Vagina (tissue), 2 donors: ENCODE results near the gene ORC4. TPM values are rescaled to one million over a fixed set of nuclear protein-coding genes. Genes with fewer than 3 reads are reported as not detected.

ENCODE experiments used
- DNase-seq, 2 donors: peaks; one replicate each; pipeline ENCODE4 v3.0.0-alpha.2; 2017; ENCODE audit errors: extremely low spot score in 2 of 2
- H3K27ac ChIP-seq: fragments of 200-600 bp; sonication (generic); one replicate; pipeline ENCODE4 v1.5.1; 2019
- H3K27me3 ChIP-seq: fragments of 200-600 bp; sonication (generic); one replicate; pipeline ENCODE4 v1.5.1; 2019
- H3K36me3 ChIP-seq, 2 donors: fragments of 200-600 bp; sonication (generic); one replicate each; pipeline ENCODE4 v1.5.1; 2017 to 2019
- H3K4me1 ChIP-seq: fragments of 200-600 bp; sonication (generic); one replicate; pipeline ENCODE4 v1.5.1; 2019
- H3K4me3 ChIP-seq, 2 donors: fragments of 200-600 bp; sonication (generic); 1 replicate in 1 of 2; 2 replicates in 1 of 2; pipeline ENCODE4 v1.5.1; 2016 to 2019
- H3K9me3 ChIP-seq: fragments of 200-600 bp; sonication (generic); one replicate; pipeline ENCODE4 v1.5.1; 2019
- POLR2A ChIP-seq, 2 donors: fragments of 450-650 bp; IDR thresholded peaks; one replicate each; pipeline ENCODE4 v1.6.1; 2017; ENCODE audit warnings: antibody characterized with exemption in 2 of 2, mild to moderate bottlenecking in 2 of 2, moderate library complexity in 2 of 2
- POLR2AphosphoS5 ChIP-seq, 2 donors: sonication (generic); formaldehyde crosslinking; IDR thresholded peaks; one replicate each; pipeline ENCODE4 v1.9.0; 2017; ENCODE audit warnings: antibody characterized with exemption in 2 of 2, mild to moderate bottlenecking in 2 of 2, low read depth in 1 of 2; ENCODE audit not compliant: insufficient read depth in 1 of 2
- intact Hi-C: fragments of 100-400 bp; cut with DNase I; formaldehyde crosslinking; loops from one replicate; pipeline ENCODE4 v1.15.1; 2023
- total RNA-seq: library from RNA; depleted of rRNA; stranded (reverse); fragments of >200 nt; gene quantifications from one replicate; pipeline ENCODE4 v1.2.3, GENCODE V29; 2016
- TF ChIP-seq, protein P1 (sequence below), 3 experiments: fragments of 450-650 bp in 2 of 3; fragments of 200-600 bp in 1 of 3; sonication (generic) in 1 of 3; IDR thresholded peaks; one replicate each; pipeline ENCODE4 v1.5.1; 2017 to 2019; ENCODE audit warnings: antibody characterized with exemption in 3 of 3, mild to moderate bottlenecking in 2 of 3, moderate library complexity in 2 of 3

Gene ORC4
- total RNA-seq, 1 donor from 2014 or later = 25.5 TPM

DNA sequence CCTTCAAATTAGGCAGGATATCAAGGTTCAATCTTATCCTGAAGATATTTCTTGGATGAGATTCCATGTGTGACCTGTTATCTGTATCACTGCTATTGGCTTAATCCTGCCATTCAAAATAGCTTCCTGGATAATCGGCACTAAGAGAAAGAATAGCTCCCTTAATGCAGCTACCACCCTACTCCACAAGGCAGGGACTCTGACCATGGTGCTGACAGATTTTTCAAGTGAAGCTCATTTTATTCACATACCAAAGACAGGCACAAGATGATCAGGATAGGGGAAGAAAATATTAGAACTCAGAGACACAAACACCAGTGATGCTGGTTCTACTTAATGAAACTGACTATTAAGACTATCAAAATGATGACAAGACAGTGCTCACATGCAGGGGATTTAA is 74.9 kb downstream of the ORC4 start:
- Histone ChIP-seq H3K4me1 (no peaks in the 10 kb centered on the region), H3K9me3 (no peaks in the 10 kb centered on the region), H3K4me3 (no peak overlapping the region), H3K36me3 (peaks cover 0 to 10% of the 10 kb centered on the region in 2 donors), H3K27ac (no peak overlapping the region), H3K27me3 (no peaks in the 10 kb centered on the region)
- intact Hi-C loops = loop anchor here (10.0 kb wide), 1 partner anchor 1039 kb away; no protein-coding TSS in a partner anchor
- no peak for TF ChIP-seq POLR2AphosphoS5 (IDR thresholded peaks at IDR 0.05; ENCODE audit: insufficient read depth in 1 of 2, low read depth in 1 of 2)
- TF ChIP-seq, protein P1, sequence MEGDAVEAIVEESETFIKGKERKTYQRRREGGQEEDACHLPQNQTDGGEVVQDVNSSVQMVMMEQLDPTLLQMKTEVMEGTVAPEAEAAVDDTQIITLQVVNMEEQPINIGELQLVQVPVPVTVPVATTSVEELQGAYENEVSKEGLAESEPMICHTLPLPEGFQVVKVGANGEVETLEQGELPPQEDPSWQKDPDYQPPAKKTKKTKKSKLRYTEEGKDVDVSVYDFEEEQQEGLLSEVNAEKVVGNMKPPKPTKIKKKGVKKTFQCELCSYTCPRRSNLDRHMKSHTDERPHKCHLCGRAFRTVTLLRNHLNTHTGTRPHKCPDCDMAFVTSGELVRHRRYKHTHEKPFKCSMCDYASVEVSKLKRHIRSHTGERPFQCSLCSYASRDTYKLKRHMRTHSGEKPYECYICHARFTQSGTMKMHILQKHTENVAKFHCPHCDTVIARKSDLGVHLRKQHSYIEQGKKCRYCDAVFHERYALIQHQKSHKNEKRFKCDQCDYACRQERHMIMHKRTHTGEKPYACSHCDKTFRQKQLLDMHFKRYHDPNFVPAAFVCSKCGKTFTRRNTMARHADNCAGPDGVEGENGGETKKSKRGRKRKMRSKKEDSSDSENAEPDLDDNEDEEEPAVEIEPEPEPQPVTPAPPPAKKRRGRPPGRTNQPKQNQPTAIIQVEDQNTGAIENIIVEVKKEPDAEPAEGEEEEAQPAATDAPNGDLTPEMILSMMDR (IDR thresholded peaks at IDR 0.05) = no peak
- no peak for TF ChIP-seq POLR2A (IDR thresholded peaks at IDR 0.05)
- no peak for DNase-seq

DNA sequence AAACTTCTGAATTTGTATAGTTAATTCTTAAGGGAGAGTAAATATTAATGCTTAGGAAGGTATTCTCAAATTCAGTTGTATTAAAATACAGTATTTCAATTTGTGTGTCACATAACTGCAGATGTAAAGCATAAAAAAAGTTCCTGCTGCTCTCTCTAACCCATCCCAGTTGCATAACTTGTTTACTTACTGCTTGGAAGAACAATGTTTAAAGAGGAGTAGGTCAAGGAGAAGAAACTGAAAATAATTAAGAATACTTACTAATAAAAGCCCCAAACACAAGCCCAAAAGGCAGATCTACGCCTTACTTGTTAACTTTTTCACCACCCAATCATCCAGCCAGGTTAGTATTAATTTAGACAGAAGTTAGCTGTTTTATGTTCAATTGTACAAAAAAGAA is 81.2 kb downstream of the ORC4 start:
- intact Hi-C loops = no loop called here
- no peaks in the 10 kb centered on the region for H3K9me3 ChIP-seq
- H3K4me1 ChIP-seq = no peaks in the 10 kb centered on the region
- TF ChIP-seq POLR2A (IDR thresholded peaks at IDR 0.05) = no peak
- TF ChIP-seq, protein P1 (IDR thresholded peaks at IDR 0.05) = no peak
- no peak for TF ChIP-seq POLR2AphosphoS5 (IDR thresholded peaks at IDR 0.05; ENCODE audit: insufficient read depth in 1 of 2, low read depth in 1 of 2)
- no peaks in the 10 kb centered on the region for H3K27me3 ChIP-seq
- peak overlapping the region; percentile 2 for H3K27ac ChIP-seq
- peaks cover 0 to 14% of the 10 kb centered on the region in 2 donors for H3K36me3 ChIP-seq
- H3K4me3 ChIP-seq = no peak overlapping the region
- DNase-seq = no peak

DNA sequence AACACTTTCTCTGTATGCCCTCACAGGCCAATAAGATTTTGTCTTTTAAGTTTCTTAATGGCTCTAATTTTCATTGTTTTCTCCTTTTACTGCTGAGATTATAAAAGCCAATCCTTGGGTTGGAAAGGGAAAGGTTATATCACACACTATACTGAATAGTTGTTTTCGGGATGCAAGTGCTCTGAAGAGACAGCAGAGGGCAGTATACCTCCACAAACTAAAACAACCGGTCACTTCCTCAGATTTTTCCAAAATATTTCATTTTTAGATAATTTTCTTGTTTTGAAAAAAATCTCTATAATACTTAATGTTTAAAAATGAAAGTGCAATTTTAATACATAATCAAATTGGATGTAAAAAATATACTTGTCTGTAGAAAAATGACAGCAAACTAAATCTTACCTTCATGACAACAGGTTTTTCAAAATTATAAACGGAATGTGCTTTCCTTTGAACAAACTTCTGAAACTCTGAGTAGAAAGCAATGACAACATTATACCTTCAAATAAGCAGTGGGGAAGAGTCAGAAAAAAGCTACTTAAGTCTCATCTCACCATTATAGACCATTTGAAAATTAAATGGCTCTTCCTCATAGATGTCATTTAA is 82.7 kb downstream of the ORC4 start:
- H3K9me3 ChIP-seq = no peaks in the 10 kb centered on the region
- peaks cover 0 to 14% of the 10 kb centered on the region in 2 donors for H3K36me3 ChIP-seq
- intact Hi-C loops = no loop called here
- H3K27me3 ChIP-seq = no peaks in the 10 kb centered on the region
- TF ChIP-seq, protein P1 (IDR thresholded peaks at IDR 0.05) = peak; percentile 69 to 78 (median 73)
- TF ChIP-seq POLR2A (IDR thresholded peaks at IDR 0.05) = no peak
- no peak overlapping the region for H3K27ac ChIP-seq
- no peaks in the 10 kb centered on the region for H3K4me1 ChIP-seq
- no peak overlapping the region for H3K4me3 ChIP-seq
- no peak for DNase-seq

DNA sequence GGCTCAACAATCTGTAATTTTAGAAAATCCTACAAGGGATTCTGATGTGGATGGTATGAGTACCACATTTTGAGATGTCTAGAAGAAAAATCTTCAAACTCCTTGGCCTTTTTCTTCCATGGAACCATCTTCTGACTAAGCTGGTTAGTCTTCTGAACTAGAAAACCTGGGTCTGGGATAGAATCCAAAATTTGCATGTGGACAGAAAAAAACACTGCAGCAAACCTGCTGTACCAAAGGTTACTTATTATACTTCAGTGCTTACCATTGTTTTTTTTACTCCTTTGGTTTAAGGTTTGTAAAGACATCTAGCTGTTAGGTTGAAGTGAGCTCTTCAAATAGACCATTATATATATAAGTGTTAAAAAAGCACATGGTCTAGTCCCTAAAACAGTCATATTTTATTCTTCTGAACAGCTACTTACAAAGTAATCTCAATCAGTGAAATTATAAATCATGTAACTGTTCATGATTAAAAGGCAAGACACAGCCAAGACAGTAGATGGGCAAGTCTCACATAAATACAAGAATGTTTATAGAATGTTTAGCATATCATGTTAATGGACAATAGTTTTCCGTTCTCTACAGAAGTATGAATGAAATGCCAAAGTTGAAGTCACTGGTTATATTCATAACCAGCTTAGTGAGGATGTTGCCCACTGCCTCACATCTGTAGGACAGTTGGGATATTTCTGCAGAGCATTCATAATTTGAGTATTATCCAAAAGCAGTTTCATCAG is 85.5 kb downstream of the ORC4 start:
- intact Hi-C loops = no loop called here
- Histone ChIP-seq H3K27me3 (no peaks in the 10 kb centered on the region), H3K36me3 (peaks cover 0 to 18% of the 10 kb centered on the region in 2 donors), H3K9me3 (no peaks in the 10 kb centered on the region), H3K4me3 (no peak overlapping the region), H3K27ac (no peak overlapping the region), H3K4me1 (no peaks in the 10 kb centered on the region)
- no peak for TF ChIP-seq POLR2AphosphoS5 (IDR thresholded peaks at IDR 0.05; ENCODE audit: insufficient read depth in 1 of 2, low read depth in 1 of 2)
- TF ChIP-seq POLR2A (IDR thresholded peaks at IDR 0.05) = no peak
- TF ChIP-seq, protein P1 (IDR thresholded peaks at IDR 0.05) = no peak
- no peak for DNase-seq

DNA sequence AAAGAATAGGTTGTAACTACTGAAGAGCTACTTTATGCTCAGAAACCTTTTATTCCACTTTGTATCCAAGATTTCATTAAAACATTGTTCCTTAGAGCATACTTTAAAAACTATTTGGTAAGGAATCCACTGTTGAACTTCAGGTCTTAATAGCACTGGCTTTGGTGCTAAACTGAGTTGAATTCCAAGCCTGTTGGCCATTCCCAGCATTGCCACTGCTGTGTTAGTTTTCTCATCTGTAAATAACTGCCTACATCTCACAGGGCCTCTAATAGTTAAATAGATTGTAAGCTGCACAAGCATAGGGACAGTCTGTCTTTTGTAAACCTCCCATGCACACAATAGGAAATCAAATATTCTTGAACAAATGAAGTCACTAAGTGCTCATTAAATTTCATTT is 86.6 kb downstream of the ORC4 start:
- intact Hi-C loops = no loop called here
- Histone ChIP-seq H3K27ac (no peak overlapping the region), H3K4me1 (no peaks in the 10 kb centered on the region), H3K4me3 (no peak overlapping the region), H3K27me3 (no peaks in the 10 kb centered on the region), H3K36me3 (peaks cover 0 to 18% of the 10 kb centered on the region in 2 donors), H3K9me3 (no peaks in the 10 kb centered on the region)
- DNase-seq = no peak
- TF ChIP-seq, protein P1 (IDR thresholded peaks at IDR 0.05) = no peak
- no peak for TF ChIP-seq POLR2A (IDR thresholded peaks at IDR 0.05)
- no peak for TF ChIP-seq POLR2AphosphoS5 (IDR thresholded peaks at IDR 0.05; ENCODE audit: insufficient read depth in 1 of 2, low read depth in 1 of 2)
